Fibroblast of peridontal ligament (primary cell): Measurements from ENCODE around the gene CITED4.

Experiments
- DNase-seq: peaks from one replicate; pipeline ENCODE4 v3.0.0-alpha.2; 2010; ENCODE audit errors: extremely low read depth

The CITED4 gene

GRCh38 chr1:40834968-40835545 is 27.1 kb downstream of the CITED4 start:
- no peak for DNase-seq

GRCh38 chr1:40833979-40834378 is 28.2 kb downstream of the CITED4 start:
- no peak for DNase-seq

- no peak for DNase-seq
Measured at GRCh38 chr1:40831001-40831732, 31.0 kb downstream of the CITED4 start.

- DNase-seq = no peak
Measured at GRCh38 chr1:40830419-40830943, 31.7 kb downstream of the CITED4 start.

- DNase-seq = no peak
Measured at GRCh38 chr1:40829631-40830245, 32.4 kb downstream of the CITED4 start.

GRCh38 chr1:40825996-40826395 is 36.2 kb downstream of the CITED4 start:
- no peak for DNase-seq

GRCh38 chr1:40825435-40825788 is 36.8 kb downstream of the CITED4 start:
- DNase-seq = no peak

- peak; percentile 35 for DNase-seq
Measured at GRCh38 chr1:40824591-40825434, 37.4 kb downstream of the CITED4 start.

GRCh38 chr1:40823983-40824382 is 38.2 kb downstream of the CITED4 start:
- DNase-seq = no peak

- DNase-seq = no peak
Measured at GRCh38 chr1:40823345-40823744, 38.8 kb downstream of the CITED4 start.

- DNase-seq = no peak
Measured at GRCh38 chr1:40822890-40823289, 39.3 kb downstream of the CITED4 start.

GRCh38 chr1:40820911-40821693 is 41.1 kb downstream of the CITED4 start:
- DNase-seq = no peak

GRCh38 chr1:40820251-40820797 is 41.8 kb downstream of the CITED4 start:
- no peak for DNase-seq

- DNase-seq = no peak
Measured at GRCh38 chr1:40819101-40819500, 43.1 kb downstream of the CITED4 start.

- DNase-seq = no peak
Measured at GRCh38 chr1:40818264-40818961, 43.8 kb downstream of the CITED4 start.

GRCh38 chr1:40817791-40818263 is 44.3 kb downstream of the CITED4 start:
- no peak for DNase-seq

GRCh38 chr1:40815420-40815819 is 46.7 kb downstream of the CITED4 start:
- no peak for DNase-seq
